ENCODE measurements around the gene AMIGO3.

DNA sequence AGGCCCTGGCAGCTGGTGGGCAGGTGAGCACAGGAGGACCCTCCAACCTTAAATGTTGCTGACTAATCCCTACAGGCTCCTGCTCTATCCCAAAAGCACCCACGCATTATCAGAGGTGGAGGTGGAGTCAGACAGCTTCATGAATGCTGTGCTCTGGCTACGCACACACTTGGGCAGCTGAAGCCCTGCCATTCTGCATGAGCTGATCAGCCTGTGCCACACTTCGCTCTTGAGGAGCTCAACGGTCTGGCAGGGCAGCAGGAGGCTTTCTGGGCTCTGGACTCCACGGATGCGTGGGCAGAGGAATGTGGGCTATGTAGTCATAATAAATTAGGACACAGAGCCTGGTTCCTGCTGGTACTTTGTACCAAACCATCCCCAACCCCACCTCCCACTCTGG is 36.3 kb downstream of the AMIGO3 start:
- TF ChIP-seq, protein P1, sequence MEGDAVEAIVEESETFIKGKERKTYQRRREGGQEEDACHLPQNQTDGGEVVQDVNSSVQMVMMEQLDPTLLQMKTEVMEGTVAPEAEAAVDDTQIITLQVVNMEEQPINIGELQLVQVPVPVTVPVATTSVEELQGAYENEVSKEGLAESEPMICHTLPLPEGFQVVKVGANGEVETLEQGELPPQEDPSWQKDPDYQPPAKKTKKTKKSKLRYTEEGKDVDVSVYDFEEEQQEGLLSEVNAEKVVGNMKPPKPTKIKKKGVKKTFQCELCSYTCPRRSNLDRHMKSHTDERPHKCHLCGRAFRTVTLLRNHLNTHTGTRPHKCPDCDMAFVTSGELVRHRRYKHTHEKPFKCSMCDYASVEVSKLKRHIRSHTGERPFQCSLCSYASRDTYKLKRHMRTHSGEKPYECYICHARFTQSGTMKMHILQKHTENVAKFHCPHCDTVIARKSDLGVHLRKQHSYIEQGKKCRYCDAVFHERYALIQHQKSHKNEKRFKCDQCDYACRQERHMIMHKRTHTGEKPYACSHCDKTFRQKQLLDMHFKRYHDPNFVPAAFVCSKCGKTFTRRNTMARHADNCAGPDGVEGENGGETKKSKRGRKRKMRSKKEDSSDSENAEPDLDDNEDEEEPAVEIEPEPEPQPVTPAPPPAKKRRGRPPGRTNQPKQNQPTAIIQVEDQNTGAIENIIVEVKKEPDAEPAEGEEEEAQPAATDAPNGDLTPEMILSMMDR (IDR thresholded peaks at IDR 0.05) = no peak
- TF ChIP-seq EP300 (IDR thresholded peaks at IDR 0.05) = no peak
- no peak for TF ChIP-seq POLR2AphosphoS5 (IDR thresholded peaks at IDR 0.05)
- no peak for TF ChIP-seq POLR2A (IDR thresholded peaks at IDR 0.05)

Measured in gastroesophageal sphincter (tissue), 3 donors.